ENCODE data around the gene FBXW4.
"Not testable (repeated sequence)": the region's sequence is repeated elsewhere in the genome, so short reads cannot be mapped to it uniquely, and the experiment has no call there.

The FBXW4 gene

DNA sequence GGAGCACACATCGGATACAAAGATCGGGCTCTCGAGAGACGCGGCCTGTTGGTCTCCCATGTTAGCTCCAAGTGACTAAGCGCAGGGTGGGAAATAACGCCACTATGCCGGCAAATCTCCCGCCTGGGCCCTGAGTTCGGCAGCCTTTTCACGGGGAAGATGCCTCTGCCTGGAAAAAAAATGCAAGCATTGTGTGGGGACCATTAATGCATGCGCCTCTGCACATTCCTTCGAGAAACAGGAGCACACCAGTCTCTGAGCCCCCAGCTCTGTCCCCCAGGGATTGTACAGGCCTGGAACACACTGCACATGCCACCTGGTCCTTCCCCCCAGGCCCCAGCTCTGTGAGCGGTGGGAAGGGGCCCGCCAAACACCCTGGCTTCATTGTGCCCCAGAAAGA is 44.1 kb downstream of the FBXW4 start:
- no peak for DNase-seq

DNA sequence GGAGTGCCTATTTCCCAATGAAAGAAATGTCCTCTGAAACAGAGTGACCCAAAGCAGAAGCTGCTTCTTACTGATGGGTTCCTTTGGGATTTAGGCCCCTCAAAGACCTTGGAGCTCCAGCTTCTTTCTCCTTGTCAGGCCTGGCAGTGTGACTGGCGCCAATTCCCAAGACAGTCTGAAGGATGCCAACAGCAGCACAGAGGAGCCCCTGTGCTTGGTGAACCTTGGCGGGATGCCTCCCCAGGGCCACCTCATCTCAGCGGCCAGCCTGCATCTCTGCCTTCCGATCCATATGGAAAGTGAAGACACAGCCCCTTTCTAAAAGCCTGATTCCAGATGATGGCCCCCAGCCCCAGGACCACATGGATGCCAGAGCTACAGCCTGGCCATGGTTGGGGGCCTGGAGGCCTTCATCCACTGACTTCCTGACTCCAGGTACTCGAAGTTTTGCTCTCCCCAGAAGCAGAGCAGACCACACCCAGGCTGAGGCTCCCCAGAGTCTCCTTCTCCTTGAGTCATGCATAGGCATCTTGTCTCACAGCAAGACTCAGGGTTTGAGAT is 45.4 kb downstream of the FBXW4 start:
- DNase-seq, result no peak

DNA sequence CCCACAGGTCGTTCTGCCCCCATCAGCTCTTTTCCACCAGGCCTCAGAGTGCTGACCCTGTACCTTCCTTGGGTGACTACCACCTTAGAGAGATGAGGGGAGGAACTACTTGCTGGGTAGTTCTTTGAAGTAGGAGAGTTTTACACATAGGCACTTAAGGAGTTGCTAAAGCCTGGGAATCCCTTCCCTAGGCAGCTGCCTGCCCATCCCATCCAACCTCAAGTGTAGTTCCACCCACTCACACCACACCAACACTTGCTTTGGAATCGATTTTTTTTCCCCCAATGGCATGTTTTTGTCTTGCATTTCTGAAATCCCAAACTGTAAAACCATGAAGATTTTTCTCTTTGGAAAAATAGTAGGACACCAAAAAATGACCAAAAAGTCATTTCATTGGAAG is 47.7 kb downstream of the FBXW4 start:
- DNase-seq, result no peak

DNA sequence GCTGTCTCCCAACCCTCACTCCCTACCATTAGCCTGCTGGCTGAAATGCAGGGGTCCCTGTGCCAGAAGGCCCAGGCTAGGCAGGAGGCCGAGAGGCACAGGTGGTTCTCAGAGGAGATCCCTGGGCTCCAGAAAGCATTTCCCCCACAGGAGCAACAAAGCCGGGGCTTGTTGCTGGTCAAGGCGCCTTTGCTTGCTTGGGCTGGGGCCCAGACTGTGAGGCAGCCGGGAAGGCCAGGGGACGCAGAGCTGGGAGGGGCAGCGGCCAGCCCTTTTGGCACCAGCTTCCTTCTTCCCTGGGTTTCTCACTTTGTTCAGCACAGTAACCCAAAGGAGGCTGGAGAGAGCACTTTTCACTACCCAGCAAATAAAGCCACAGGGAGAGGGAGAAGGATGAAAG is 48.6 kb downstream of the FBXW4 start:
- DNase-seq, result no peak

DNA sequence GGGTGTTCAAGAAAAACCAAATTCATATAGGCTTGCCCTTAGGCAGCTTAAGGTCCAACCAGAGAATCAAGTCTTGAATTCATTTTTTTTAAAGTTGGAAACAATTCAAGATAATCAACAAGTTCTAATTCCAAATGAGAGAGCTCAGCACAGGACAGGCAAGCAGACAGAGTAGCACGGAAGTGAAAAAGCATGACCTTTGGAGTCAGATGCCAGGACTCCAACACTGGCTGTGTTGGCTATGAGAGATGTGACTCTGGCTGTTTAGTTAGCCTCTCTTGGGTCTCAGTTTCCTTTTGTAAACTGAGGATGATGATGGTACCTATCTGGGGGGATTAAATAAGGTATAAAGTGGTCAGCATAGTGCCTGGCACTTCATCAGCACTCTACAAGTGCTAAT is 49.3 kb downstream of the FBXW4 start:
- no peak for DNase-seq

DNA sequence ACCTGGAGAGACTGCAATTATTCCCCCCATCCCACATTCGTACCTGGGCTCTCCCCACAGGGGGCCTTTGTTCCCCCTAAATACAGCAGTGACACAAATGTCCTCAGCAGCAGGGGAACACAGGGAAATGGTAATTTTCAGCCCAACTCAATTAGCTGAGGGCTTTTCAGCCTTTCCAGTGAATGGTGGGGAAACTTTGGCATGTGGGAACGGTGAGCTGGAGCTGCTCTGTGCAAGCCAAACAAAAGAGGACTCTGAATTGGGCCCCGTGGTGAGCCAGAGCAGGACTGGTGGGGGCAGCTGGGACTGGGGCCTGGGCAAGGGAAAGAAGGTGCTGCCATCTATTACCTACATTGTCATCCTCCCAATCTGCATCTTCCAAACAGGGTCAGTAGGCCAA is 51.0 kb downstream of the FBXW4 start:
- no peak for DNase-seq

DNA sequence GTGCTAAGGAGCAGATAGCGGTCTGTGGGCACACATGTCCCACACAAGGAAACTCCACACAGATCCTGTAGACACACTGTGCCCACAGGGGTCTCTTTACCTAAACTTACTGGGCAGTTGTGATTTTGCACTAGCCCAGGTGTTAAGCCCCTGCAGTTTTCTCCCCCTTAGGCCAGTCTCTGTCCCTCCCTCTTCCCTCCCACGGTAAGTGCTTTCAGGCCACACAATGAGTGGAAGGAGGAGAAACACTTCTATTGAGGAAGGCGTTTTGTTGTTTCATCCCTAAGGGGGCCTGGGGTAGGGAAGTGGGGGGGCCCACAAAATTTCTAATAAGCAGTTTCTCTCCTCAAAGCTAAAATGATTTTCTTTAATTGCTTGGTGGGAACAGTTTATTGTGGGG is 51.4 kb downstream of the FBXW4 start:
- no peak for DNase-seq

DNA sequence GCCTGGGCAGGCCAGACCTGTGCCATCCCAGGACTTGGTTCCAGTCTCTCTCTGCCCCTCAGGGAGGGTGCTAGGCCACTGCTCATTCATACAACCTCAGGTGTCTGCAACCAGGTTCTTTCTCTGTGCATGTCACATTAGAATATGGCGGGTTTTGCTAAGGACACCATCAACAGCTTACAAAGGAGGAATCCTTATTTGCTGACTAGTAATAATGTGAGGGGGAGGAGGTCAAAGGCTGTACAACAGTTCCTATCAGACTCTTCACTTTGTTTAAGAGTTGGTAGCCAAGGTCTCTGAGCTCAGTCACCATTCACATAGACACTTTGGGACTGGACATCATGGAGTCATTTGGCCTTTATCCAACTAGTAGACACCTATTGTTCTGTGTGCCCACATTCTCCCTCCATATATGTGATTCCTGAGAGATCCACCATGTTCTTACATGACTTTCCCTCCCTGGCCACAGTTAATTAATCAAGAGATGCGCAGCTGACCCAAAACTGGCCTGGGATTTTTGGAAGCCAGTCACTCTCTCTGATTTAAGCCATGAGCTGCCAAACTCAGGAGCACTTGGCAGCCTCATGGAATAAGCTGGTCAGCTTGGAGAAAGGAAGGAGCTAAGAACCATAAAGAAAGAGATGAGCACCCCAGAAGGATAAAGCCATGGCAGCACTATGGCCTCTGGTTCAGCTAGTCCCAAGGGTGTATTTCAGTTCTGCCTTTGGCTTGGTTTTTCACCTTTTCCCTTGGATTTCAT is 55.6 kb downstream of the FBXW4 start:
- no peak for DNase-seq

DNA sequence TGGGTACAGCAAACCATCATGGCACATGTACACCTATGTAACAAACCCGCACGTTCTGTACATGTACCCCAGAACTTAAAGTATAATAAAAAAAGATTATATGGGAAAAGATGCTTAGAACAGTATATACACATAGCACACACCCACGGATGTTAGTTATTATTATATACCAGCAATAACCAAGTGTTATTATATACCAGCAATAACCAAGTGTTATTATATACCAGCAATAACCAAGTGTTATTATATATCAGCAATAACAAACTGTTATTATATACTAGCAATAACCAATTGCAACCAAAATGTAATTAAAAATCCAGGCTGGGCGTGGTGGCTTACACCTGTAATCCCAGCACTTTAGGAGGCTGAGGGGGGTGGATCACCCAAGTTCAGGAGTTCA is 61.5 kb downstream of the FBXW4 start:
- DNase-seq, result not testable (repeated sequence)

DNA sequence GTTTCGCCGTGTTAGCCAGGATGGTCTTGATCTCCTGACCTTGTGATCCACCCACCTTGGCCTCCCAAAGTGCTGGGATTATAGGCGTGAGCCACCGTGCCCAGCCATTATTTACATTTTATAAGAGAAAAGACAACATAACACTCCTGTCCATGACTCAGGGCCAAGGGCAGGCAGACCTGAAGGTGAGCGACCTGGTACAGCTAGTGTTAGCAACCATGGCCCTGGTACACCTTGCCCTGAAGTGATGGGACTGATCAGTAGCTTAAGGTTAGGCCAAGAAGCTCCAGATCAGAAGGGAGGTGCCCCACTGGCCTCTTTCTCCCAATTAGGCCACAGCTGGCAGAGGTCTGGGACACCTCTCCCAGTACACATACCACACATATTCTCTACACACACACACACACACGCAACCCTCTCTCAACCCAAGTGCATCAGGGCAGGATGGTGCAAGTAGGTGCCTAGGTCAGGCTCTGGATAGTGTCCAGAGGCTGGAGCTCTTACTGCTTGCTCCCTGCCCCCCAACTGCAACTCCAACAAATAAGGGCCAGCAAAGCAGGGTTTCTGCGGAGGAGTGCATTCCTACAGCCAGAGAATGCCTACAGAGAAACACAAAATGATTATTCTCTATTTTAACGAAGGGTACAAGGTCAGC is 63.0 kb downstream of the FBXW4 start:
- no peak for DNase-seq

DNA sequence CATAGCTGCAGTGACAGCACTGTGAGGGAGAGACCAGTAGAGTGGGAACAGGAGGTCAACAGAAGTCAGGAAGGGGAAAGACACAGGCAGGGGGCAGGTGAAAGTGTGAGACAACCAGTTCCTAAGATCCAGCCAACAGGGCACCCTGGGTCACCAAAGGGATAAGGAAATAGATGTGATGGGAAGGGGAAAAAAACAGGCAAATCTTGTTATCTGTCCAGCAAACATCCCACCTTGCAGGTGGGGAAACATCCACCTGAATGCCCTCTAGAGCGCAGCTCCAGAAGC is 64.4 kb downstream of the FBXW4 start:
- no peak for DNase-seq

DNA sequence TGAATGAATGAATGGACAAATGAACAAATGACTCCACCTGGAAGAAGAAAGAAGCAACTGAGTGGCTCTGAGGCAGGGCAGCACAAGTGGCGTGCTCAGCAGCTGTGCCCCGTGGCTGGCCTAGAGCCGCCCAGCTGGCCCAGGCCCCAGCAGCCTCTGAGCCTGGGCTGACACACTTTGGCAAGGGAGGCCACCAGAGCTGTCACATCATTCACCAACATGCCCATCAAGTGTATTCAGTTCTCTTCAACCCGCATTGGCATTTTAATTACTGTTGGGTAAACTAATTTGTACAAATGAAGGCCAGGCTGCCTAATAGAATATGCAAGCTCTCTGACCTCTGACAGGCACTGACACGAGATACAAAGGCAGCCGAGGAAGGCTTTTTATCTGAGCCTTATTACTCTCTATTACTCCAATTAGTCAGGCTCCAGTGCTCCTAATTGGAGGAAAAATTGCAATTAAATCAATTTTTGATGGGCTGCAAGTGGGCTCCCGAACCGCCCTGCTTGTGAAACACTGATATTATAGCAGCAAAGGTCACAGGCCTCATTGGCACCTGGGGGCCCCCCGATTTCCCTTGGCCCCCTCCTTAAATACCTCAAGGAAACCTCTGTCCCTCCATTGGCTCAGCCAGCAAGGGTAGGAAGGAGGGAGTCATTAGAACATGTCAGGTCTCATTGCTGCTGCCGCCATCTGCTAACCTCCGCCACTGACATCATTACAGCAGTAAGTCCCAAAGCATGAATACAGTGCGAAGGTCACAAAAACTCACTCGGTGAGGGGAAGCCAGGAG is 64.9 kb downstream of the FBXW4 start:
- no peak for DNase-seq

DNA sequence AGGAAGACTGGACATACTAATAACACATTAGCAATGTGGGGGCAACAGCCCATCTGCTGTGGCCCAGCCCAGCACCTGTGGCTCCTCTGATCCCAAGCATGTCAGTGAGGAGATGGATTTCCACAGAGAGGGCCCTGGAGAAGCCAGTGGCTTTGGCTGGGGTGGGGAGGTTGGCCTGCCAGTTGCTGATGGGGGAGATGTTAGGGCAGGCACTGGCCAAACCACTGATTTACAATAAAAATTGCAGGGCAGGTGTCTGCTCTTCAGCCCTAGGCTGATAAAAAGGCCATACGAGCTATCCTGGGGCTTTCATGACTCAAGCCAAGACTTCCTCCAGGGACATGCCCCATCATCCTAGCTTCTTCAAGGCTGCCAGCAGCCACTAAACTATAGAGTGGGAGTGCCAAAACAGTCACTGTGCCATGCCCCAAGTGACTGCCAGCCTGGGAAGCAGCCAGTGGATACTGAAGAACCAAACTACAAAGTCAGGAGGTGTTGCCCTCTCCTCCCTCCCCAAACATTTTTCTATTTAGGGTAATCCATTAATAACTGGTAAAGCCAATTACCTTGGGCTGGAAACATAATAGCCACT is 69.1 kb downstream of the FBXW4 start:
- DNase-seq, result no peak

DNA sequence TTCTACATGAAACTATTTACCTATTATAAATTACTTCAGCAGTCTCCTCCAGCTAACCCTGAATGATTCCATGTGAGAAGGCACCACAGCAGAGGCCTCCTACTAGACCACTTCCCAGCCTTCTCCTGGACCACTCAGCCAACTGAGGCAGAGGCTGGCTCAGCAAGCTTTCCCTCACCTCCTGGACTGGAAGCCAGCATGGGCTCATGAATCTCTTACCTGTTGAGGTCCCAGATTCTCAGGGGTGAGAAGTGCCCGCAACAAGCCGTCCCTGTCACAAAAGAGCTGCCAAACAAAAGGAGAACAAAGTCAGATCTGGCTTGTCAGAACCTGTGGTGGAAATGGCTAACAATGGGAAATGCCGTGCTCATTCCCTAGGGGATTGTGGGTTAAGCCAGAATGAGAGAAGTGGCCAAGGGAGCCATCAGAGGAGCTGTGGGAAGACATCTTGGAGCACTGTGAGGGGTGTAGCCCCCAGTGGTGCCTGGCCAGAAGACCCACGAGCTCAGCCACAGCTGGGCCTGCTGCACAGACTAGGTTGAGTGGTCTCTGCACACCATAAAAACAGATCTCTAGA is 70.4 kb downstream of the FBXW4 start:
- DNase-seq, result no peak

DNA sequence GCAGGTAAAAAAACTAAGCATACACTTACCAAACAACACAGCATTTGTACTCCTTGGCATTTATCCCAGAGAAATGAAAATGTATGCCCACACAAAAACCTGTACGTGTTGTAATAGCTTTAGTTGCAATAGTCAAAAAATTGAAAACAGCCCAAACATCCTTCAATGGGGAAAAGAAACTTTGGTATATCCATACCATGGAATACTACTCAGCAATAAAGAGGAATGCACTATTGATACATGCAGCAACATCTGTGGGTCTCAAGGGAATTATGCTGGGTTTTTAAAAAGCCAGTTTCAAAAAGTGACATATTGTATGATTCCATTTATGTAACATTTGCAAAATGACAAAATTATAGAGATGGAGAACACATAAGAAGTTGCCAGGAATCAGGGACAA is 71.4 kb downstream of the FBXW4 start:
- DNase-seq, result no peak

DNA sequence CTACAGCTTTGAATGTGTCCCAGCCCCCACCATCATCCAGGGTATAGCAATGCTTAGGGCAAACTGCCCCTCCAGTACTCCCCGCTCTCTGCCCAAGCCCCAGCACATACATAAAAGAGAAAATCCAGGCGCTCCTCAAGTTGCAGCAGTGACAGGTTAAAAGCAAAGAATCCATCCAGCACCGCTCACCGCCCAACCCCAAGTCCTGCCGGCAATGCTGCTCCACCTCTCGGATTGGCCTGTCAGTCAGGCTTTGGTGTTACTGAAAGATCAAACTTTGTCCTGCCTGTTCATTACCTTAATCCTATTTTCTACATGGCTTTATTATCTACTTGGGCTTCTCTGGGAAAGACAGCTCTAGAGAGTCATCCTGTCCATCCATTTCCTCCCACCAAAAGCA is 75.0 kb downstream of the FBXW4 start:
- DNase-seq, result no peak

DNA sequence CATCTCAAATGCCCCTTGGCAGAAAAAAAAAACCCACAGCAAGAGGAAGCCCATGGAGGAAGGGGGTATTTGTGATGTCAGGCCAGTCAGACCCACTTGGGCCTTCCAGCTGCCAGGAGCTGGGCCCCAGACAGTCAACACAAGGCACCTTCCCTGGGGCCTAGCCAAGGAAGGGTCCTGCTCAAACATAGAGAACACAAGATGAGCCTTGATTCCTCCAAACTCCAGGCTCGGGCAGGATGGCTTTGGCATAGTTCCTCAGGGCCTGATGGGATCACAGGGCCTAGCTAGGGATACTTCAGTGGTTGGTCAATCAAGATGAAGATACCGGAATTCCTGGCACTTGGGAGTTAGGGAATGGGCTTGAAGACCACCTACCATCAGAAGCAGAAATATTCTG is 76.1 kb downstream of the FBXW4 start:
- no peak for DNase-seq

DNA sequence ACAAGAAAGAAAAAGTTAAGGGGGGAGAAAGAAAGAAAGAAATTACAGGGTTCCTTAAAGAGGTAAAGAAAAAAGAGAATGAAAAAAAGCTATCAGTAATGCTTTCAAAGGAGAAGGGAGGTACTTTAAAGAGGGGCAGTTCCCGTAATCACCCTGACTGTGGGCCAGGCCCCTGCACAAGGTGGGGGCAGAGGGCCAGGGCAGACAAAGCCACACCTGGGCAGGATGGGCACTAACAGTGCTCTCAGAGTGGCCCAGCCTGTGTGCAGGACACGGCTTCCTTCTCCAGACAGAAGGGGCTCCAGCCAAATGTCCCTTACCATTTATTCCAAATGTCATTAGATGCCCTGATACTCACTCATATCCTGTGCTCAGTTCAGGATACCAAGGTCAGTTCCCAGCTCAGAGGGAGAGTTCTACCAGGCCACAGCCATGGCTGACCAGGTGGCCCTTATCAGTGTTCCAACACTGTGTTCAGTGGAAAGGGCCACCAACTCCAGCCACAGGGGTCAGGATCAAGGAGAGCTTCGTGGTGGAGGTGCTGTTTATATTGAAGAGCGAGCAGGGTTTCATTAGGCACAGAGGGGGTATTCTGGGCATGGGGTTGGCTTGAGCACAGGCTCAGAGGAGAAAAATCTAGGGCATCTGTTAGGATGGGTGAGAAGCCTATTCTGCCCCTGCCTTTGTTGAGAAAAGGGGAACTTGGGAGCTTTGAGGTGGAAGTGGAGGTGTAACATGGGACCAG is 77.0 kb downstream of the FBXW4 start:
- DNase-seq, result no peak

DNA sequence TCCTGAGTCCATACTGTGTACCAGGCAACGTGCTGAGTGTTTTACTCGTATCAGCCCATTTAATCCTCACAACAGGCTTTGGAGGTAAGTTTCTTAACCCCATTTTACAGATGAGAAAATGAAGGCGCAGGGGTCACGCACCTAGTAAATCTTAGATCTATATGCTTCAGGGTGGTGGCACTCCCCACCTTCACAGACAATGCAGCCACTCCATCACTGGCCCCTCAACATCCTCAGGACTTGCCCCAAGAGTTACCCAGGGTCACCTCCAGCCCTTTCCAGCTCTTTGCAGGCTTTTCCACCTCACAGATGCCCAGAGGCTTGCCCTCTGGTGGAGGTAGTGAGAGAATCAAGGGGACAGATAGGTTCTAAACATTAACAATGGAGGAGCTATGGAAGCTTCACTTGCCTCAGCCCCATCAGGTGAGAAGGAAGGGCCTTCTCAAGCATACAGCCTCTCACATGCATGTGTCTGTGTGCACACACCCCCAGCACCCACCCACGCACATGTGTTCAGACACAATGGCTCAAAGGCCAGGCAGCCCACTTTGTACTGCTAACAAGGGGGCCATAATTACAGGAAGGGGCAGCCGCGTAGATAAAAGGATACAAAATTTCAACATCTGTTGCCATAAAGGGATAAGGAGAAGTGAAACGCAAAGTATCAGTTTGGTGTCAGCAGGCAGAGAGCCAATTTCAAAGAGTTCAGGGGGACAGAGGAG is 77.7 kb downstream of the FBXW4 start:
- no peak for DNase-seq

DNA sequence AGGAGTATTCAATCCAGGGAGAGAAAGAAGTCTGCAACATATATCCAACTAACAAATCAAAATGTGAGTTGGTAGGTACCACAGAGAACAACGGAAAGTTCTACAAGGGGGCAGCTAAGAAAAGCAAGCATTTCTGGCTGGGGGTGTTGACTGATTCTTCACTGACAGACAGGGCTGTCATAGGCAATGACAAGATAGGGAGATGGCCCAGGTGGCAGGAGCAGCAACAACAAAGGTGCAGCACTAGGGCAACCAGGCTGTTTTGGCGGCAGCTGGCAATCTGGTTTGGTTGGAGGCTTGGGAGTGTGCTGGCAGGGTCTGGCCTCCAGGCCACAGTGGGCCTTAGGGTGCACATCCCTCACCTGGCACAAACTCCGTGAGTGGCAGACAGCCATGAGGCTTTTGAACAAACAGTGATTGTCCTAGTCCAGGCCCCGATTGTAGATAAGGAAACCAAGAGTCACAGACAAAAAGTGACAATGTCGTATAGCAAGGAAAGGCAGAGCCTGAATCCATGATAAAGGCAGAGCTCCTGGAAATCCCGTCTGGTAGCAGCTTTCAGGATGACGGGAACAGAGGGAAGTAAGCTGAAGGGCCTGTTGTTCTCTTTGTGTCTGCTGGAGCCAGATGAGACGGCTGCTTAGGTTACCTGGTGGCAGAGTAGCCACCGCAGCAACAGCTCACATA is 78.4 kb downstream of the FBXW4 start:
- no peak for DNase-seq

DNA sequence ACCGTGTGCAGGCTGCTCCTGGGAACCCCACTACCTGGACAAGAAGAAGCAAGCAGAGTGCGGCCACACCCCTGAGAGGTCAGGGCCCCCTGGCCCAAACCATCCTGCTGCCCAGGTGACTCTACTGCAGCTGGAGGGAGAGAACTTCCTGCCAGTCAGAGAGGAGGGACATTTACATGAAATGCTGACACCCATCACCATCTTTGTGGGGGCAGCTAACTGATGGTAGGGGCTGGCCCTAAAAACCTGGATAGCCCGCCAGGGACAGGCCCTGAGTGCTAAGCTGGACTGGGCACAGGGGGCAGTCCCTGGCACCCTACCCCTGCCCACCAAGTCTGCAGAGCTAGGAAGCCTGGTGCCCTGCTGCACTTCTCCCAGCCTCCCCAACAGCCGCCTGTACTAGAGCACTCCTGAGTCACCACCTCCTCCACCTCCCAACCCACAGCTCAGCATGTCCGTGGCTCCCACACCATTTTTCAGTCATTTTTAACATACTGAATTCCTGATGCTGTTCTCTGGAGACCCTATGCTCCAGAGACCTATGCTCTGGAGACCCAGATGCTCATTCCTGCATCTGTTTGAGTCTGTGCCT is 79.3 kb downstream of the FBXW4 start:
- no peak for DNase-seq

Measured in NCI-H526 treated with DMSO at 0.1 percent for 48 hours (cell line).